HG02943 (cell line): Measurements from ENCODE around the gene PLXNA1.

Experiments
- ATAC-seq: cut with Tn5 transposase; IDR thresholded peaks from one replicate; pipeline ENCODE4 v1.9.1; 2021; ENCODE audit warnings: mild to moderate bottlenecking, low read depth, moderate library complexity; ENCODE audit not compliant: unreplicated experiment

The PLXNA1 gene

GRCh38 chr3:126985132-126985985 is 2.4 kb downstream of the PLXNA1 start:
- ATAC-seq, result no peak

- no peak for ATAC-seq
Measured at GRCh38 chr3:126986001-126986400, 3.1 kb downstream of the PLXNA1 start.

GRCh38 chr3:126987129-126987528 is 4.2 kb downstream of the PLXNA1 start:
- ATAC-seq, result no peak

GRCh38 chr3:126987596-126987995 is 4.7 kb downstream of the PLXNA1 start:
- no peak for ATAC-seq

DNA sequence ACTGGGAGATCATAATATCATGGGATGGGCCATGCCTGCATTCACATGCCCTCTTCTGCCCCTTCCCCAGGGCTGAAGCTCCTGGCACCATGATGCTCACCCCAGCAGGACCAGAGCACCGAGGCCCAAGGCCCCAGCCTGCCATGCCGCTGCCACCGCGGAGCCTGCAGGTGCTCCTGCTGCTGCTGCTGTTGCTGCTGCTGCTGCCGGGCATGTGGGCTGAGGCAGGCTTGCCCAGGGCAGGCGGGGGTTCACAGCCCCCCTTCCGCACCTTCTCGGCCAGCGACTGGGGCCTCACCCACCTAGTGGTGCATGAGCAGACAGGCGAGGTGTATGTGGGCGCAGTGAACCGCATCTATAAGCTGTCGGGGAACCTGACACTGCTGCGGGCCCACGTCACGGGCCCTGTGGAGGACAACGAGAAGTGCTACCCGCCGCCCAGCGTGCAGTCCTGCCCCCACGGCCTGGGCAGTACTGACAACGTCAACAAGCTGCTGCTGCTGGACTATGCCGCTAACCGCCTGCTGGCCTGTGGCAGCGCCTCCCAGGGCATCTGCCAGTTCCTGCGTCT is 5.6 kb downstream of the PLXNA1 start:
- ATAC-seq, result no peak

DNA sequence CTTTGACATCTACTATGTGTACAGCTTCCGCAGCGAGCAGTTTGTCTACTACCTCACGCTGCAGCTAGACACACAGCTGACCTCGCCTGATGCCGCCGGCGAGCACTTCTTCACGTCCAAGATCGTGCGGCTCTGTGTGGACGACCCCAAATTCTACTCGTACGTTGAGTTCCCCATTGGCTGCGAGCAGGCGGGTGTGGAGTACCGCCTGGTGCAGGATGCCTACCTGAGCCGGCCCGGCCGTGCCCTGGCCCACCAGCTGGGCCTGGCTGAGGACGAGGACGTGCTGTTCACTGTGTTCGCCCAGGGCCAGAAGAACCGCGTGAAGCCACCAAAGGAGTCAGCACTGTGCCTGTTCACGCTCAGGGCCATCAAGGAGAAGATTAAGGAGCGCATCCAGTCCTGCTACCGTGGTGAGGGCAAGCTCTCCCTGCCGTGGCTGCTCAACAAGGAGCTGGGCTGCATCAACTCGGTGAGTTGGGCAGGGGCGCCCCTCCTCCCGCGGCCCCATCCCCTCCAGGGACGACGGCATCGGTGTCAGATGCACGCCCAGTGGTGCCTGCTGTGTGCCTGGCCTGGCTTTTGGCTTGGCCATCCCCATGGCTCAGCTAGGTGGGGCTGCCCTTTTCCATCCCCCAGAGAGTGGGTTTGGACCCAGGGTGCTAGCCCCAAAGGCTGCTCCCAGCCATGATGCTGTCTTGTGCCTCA is 6.6 kb downstream of the PLXNA1 start:
- no peak for ATAC-seq

DNA sequence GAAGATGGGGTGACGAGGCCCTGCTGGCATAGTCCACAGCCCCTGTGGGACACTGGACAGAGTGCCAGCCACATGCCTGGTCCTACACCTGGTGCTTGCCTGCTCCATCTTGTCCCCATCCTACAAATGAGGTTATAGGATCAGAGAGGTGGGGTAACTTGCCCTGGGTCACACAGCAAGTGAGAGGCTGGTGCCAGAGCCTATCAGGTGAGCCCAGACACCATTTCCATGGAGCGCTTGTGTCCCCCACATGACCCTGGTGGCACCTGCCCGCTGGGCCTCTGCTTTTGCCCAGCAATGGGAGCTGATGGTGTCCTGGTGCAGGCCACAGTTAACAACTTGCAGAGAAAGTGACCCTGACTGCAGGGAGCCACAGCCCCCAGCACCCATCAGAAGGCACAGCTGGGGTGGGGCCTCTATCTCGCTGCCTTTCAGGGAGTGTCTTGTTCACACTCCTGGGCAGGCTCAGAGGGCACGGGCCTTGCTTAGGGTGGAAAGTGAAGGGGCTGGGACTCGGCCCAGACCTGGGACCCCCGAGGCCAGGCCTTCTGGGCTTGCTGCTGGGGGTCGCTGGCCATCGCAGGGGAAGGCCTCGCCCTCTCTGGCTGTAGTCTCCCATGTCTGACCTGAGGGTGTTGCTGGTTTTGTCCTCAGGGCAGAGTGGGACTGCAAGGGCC is 7.2 kb downstream of the PLXNA1 start:
- no peak for ATAC-seq

DNA sequence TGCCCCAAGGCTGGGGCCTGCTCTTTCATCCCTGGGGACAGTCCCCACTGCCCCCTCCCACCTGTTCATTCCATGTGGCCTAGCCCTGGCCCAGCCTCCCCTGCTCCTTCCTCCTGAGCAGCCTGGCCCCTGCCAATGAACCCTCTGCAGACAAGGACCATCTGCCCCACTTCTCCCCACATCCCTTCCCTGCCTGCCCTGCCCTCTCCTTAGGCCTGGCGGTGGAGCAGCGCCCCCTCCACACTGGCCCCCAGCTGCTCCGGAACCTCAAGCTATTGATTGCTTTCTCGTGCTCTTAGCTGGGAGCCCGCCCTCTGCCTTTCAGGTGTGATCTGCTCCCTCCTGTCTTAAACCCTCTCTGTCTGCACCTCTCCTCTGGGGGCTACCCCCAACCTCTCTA is 8.0 kb downstream of the PLXNA1 start:
- no peak for ATAC-seq

DNA sequence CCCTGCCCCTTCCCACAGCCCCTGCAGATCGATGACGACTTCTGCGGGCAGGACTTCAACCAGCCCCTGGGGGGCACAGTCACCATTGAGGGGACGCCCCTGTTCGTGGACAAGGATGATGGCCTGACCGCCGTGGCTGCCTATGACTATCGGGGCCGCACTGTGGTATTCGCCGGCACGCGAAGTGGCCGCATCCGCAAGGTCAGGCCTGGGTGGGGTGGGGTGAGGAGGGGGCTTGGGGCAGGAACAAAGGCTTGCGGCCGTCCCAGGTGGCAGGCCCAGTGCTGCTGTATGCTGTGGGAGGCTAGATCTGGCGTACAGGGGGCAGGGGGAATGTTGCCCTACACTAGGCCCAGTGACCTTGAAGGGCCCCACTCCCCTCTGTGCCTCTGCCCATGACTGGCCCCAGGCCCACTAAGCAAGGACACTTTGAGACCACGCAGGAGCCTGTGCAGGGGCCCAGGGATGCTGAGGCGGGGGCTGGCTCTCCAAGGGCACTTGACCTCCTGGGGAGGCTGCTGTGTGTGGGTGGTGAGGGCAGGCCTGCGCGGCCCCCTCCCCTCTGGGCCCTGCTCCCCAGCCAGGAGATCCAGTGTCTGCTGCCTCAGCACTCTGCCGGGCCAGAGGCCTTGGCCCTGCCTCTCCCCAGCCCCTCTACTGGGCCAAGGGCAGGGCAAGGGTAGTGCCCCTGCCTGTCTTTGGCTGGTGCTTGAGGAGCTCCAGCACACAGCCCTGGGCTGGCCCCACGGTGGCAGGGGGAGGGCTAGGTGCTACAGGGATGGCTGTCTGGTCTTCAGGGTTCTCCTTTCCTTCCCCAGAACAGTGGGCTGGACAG is 8.7 kb downstream of the PLXNA1 start:
- no peak for ATAC-seq

GRCh38 chr3:126992216-126992615 is 9.3 kb downstream of the PLXNA1 start:
- ATAC-seq, result no peak

- ATAC-seq, result no peak
Measured at GRCh38 chr3:126992776-126993175, 9.9 kb downstream of the PLXNA1 start.

DNA sequence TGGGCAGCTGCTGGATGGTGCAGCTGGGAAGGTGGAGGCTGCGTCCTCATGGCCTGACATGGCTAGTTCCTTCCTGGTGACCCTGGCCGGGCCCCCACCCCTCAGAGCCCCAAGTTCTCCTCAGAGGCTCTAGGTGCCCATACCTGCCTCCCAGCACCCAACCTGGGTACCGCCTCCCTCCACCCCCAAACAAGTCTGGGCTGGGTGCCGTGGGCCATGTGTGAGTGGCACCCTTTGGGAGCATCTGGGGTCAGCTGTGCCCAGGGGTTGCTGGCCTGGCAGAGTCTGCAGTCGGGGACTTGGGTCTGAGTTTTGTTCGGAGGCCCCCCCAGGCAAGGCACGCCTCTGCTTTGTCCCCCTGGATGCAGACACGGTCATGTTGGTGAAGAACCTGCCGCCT is 10.5 kb downstream of the PLXNA1 start:
- ATAC-seq, result no peak

- no peak for ATAC-seq
Measured at GRCh38 chr3:126994661-126995245, 11.8 kb downstream of the PLXNA1 start.

DNA sequence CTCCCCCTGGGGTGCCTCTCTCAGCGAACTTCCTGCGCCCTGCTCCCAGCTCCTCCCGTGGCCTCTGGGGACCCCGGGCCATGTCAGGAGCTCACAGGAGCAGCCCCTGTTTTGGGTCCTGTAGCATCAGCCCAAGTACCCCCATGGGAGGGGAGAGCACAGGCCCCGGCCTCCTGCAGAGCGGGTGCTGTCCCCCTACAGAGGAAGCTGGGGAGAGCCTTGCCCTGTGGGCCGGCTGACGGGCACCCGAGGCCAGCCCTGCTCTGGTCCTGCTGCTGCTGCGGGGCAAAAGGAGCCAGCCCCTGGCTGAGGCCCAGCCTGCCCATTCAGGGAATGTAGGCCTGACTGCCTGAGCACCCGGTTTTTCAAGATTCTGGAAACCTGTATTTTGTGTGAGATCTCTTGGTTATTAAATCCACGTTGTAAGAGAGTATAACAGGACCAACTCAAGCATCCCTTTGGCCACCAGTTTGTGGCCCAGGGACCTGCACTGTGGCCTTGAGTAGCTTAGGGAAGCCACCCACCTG is 12.4 kb downstream of the PLXNA1 start:
- ATAC-seq, result no peak

DNA sequence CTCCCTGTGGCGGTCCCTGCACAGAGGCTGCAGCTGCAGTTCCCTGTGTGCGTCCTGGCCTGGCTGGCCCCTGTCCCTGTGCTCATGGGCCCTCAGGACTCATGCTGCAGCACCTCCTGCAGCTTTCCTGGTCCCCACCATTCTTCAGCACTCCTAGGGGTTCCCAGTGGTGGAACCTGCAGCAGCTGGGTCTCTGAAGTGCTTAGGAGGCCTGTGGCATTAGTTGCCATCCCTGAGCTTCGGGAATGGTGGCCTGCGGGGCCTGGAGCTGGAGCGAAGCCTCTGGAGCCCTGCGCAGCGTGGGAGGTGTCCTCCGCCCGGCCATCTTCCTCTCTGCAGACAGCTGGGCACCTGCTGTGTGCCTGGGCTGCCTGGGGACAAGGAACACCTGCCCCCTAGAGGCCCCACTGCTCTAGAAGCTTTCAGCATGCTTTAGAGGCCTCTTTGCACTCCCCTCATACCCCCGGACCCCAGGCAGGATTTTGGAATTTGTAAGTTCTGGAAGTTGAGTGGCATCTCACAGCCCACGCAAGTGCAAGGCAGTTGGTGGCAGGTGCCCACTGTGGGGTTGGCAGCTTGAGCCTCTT is 13.1 kb downstream of the PLXNA1 start:
- ATAC-seq, result no peak

DNA sequence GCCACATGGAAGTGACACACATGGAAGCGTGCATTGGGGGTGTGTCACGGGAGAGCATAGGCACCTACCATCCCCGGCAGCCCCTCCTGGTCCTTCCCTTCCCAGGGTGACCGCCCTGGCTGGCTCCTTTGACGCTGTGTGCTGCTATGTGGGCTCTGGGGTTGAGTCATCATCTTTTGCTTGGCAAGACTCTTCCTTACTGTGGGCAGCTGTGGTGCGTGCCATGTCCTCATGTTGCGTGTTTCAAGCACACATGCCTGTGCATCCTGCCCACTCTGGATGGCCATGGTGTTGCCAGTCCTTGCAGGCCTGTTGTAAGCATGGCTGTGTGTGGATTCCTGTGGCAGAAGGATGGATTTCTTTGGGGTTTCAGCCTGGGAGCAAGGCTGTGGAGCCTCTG is 14.0 kb downstream of the PLXNA1 start:
- no peak for ATAC-seq

GRCh38 chr3:126997455-126998038 is 14.6 kb downstream of the PLXNA1 start:
- ATAC-seq, result no peak

GRCh38 chr3:126998320-126998719 is 15.4 kb downstream of the PLXNA1 start:
- no peak for ATAC-seq

- ATAC-seq, result no peak
Measured at GRCh38 chr3:126998728-126999127, 15.8 kb downstream of the PLXNA1 start.
